Nephron (organoid): Measurements from ENCODE around the gene OBP2A.

ENCODE experiments used
- H3K27ac Mint-ChIP-seq, 3 experiments: 2 replicates each; pipeline ENCODE4 v1.8.0; 2020; ENCODE audit warnings: mixed read lengths in 3 of 3, mild to moderate bottlenecking in 2 of 3, moderate library complexity in 1 of 3
- H3K27me3 Mint-ChIP-seq: 2 replicates; pipeline ENCODE4 v1.8.0; 2021; ENCODE audit warnings: low read depth, mild to moderate bottlenecking, moderate library complexity, mixed read lengths
- H3K36me3 Mint-ChIP-seq: 2 replicates; pipeline ENCODE4 v1.8.0; 2020; ENCODE audit warnings: low read depth, mixed read lengths
- H3K4me1 Mint-ChIP-seq: 2 replicates; pipeline ENCODE4 v1.8.0; 2020; ENCODE audit warnings: mixed read lengths
- H3K4me3 Mint-ChIP-seq, 3 experiments: 2 replicates each; pipeline ENCODE4 v1.8.0; 2020; ENCODE audit warnings: mild to moderate bottlenecking in 3 of 3, mixed read lengths in 3 of 3, moderate library complexity in 2 of 3
- H3K9me3 Mint-ChIP-seq: 2 replicates; pipeline ENCODE4 v1.8.0; 2020; ENCODE audit warnings: mixed read lengths
- CTCF ChIP-seq, 3 experiments: fragments of 200-600 bp; sonication (generic); IDR thresholded peaks; one replicate each; pipeline ENCODE4 v1.5.0; 2021; ENCODE audit warnings: antibody characterized with exemption in 3 of 3; ENCODE audit not compliant: unreplicated experiment in 3 of 3

OBP2A gene

DNA sequence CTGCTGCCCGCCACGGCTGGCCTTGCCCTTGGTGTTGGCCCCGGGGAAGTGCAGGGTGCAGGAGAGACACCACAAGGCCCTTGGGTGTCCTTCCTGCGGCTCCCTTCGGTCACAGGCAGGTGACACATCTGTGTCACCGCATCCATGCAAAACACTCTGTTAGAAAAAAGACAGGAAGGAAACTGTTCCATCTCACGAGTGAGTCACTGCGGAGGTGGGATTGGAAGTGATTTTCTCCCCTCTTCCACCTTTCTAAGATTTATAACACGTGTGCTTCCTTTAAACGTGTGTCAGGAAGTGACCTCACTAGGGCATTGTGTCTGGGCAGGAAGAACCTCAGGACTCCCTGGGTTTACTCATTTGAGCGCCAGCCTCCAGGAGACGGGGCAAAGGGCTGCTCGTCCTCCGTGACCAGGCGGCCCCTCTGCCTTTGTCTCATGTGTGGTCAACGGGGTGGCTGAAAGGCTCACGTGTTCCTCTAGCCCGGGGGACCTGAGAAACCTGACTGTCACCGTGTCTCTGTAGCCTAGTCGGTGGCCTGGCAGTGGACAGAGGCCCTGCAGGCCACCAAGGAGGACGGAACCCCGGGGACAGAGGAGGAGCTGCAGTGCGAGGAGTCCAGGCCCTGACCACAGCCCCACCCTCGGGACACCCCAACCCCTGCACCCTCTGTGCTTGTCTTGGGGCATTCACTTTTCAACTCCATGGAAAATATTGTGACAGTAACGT lies 29.6 kb upstream of the OBP2A start:
- no peak overlapping the region for H3K4me3 Mint-ChIP-seq
- TF ChIP-seq CTCF (IDR thresholded peaks at IDR 0.05; ENCODE audit: unreplicated experiment in 3 of 3), result no peak
- no peaks in the 10 kb centered on the region for H3K4me1 Mint-ChIP-seq
- no peaks in the 10 kb centered on the region for H3K9me3 Mint-ChIP-seq
- H3K36me3 Mint-ChIP-seq, result no peaks in the 10 kb centered on the region
- H3K27me3 Mint-ChIP-seq, result peaks cover 11% of the 10 kb centered on the region
- peak overlapping the region in 1 of 3 experiments; percentile 30 for H3K27ac Mint-ChIP-seq

- Mint-ChIP-seq H3K27me3 (peaks cover 14% of the 10 kb centered on the region), H3K36me3 (no peaks in the 10 kb centered on the region), H3K4me1 (no peaks in the 10 kb centered on the region), H3K27ac (peak overlapping the region in 1 of 3 experiments; percentile 69), H3K9me3 (no peaks in the 10 kb centered on the region), H3K4me3 (no peak overlapping the region)
- TF ChIP-seq CTCF (IDR thresholded peaks at IDR 0.05; ENCODE audit: unreplicated experiment in 3 of 3), result no peak
These were observed 28.5 kb upstream of the OBP2A start for GRCh38 chr9:135517407-135517822.

GRCh38 chr9:135519179-135519971 lies 26.6 kb upstream of the OBP2A start:
- Mint-ChIP-seq H3K27ac (no peak overlapping the region), H3K4me1 (no peaks in the 10 kb centered on the region), H3K27me3 (peaks cover 13% of the 10 kb centered on the region), H3K9me3 (no peaks in the 10 kb centered on the region), H3K36me3 (no peaks in the 10 kb centered on the region), H3K4me3 (no peak overlapping the region)
- TF ChIP-seq CTCF (IDR thresholded peaks at IDR 0.05; ENCODE audit: unreplicated experiment in 3 of 3), result no peak

GRCh38 chr9:135520916-135521607 lies 24.9 kb upstream of the OBP2A start, which contains the start of gene LCN1:
Gene LCN1 (plus strand): TSS chr9:135521440. CDS start chr9:135521498, 58 bp downstream.
- Mint-ChIP-seq H3K4me3 (no peak within 1 kb of the TSS), H3K36me3 (no peaks in the 10 kb centered on the region), H3K27ac (no peak within 1 kb of the TSS), H3K4me1 (no peaks in the 10 kb centered on the region), H3K9me3 (no peaks in the 10 kb centered on the region), H3K27me3 (peaks cover 13% of the 10 kb centered on the region)
- TF ChIP-seq CTCF (IDR thresholded peaks at IDR 0.05; ENCODE audit: unreplicated experiment in 3 of 3), result no peak

DNA sequence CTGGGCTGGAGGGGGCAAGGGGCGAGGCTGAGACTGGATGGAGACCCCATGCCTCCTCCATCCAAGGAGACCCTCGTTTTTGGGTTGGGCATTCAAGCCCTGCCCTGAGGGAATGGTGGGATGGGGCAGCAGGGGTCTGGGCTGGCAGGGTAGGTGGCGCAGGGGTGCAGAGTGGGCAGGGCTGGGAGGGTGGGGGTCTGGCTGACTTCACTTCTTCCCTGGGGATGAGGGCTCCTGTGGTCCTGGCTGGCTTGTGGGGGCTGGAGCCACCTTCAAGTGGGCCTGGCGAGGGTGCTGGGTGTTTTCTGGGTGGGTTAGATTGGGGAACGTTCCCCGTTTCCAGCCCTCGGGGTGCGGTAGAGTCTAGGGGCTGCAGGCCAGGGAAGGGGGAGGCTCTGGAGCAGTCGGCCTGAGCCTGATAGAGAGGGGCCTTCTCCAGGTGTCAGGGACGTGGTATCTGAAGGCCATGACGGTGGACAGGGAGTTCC lies 24.3 kb upstream of the OBP2A start:
- Mint-ChIP-seq H3K27me3 (peaks cover 13% of the 10 kb centered on the region), H3K4me3 (no peak overlapping the region), H3K36me3 (no peaks in the 10 kb centered on the region), H3K4me1 (no peaks in the 10 kb centered on the region), H3K27ac (no peak overlapping the region), H3K9me3 (no peaks in the 10 kb centered on the region)
- TF ChIP-seq CTCF (IDR thresholded peaks at IDR 0.05; ENCODE audit: unreplicated experiment in 3 of 3), result no peak
